Spinal cord (tissue), 10 donors: ENCODE results near the gene SYNC. TPM values are rescaled to one million over a fixed set of nuclear protein-coding genes. Genes with fewer than 3 reads are reported as not detected.
"Not testable (repeated sequence)": the region's sequence is repeated elsewhere in the genome, so short reads cannot be mapped to it uniquely, and the experiment has no call there.

Experiments used
- DNase-seq, 6 donors: peaks; one replicate each; pipeline versions ENCODE4 v3.0.0 to v3.0.0-alpha.2; 2013 to 2015; ENCODE audit warnings: low spot score in 6 of 6, low read depth in 4 of 6
- H3K27ac ChIP-seq: one replicate; pipeline ENCODE4 v1.5.1; 2013; ENCODE audit warnings: low read depth, low read length, control low read depth
- H3K27me3 ChIP-seq: one replicate; pipeline ENCODE4 v1.6.1; 2013; ENCODE audit warnings: low read length; ENCODE audit not compliant: control insufficient read depth, insufficient read depth
- H3K36me3 ChIP-seq: one replicate; pipeline ENCODE4 v1.6.1; 2013; ENCODE audit warnings: low read length; ENCODE audit not compliant: control insufficient read depth, insufficient read depth
- H3K4me1 ChIP-seq: one replicate; pipeline ENCODE4 v1.6.1; 2013; ENCODE audit warnings: low read length; ENCODE audit not compliant: control insufficient read depth, insufficient read depth
- H3K4me3 ChIP-seq: one replicate; pipeline ENCODE4 v1.5.1; 2013; ENCODE audit warnings: low read depth, low read length, control low read depth
- H3K9me3 ChIP-seq: one replicate; pipeline ENCODE4 v1.6.1; 2013; ENCODE audit warnings: low read length; ENCODE audit not compliant: control insufficient read depth, insufficient read depth
- WGBS: methylation state at CpG from one replicate; pipeline ENCODE4 v1.1.5; 2013; ENCODE audit warnings: missing lambda C conversion rate; ENCODE audit not compliant: insufficient coverage; 5-methylcytosine and 5-hydroxymethylcytosine counted together
- polyA plus RNA-seq, 2 donors: library from polyadenylated mRNA; unstranded; fragments of 120-200 nt; gene quantifications; one replicate each; pipeline ENCODE4 v1.2.1, GENCODE V29; 2013; ENCODE audit not compliant: insufficient read length in 2 of 2
- total RNA-seq, 2 donors: library from RNA; depleted of rRNA in 1 of 2; stranded (reverse); fragments of 120-200 nt in 1 of 2; fragments of >200 nt in 1 of 2; gene quantifications; one replicate each; pipeline versions ENCODE4 v1.2.3 to v1.2.4, GENCODE V29; 2013 to 2014
- donor health status: healthy.

Gene SYNC
- total and polyA plus RNA-seq, 4 donors: 6.0 to 17.2 (median 8.8) TPM

DNA sequence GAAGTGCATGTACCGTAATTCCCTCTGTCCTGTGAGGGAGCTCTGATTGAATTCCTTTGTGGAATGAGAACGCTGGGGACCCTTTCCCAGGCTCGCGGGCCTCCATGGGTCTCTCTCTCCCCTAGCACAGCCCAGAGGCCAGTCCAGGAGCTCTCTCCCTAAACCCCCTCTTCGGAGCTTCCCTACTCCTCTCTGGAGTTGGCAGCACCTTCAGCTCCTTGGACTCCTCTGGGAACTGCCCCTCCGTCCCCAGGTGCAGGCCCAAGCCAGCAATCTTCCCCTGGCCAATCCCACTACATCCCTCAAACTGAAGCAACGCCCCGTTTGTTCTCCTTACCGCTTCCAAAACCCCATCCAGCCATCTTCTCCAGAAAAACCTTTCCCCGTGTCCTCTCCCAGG is 10.5 kb upstream of the SYNC start:
- Histone ChIP-seq H3K4me1 (peaks cover 4% of the 10 kb centered on the region), H3K4me3 (no peak overlapping the region), H3K27me3 (no peaks in the 10 kb centered on the region), H3K36me3 (no peaks in the 10 kb centered on the region), H3K27ac (no peak overlapping the region), H3K9me3 (no peaks in the 10 kb centered on the region)
- no peak for DNase-seq
- WGBS: 85% methylated on average over 7 of the region's 10 CpGs

- H3K4me3 ChIP-seq, DNase-seq, H3K27me3 ChIP-seq, H3K36me3 ChIP-seq, H3K4me1 ChIP-seq, H3K27ac ChIP-seq, H3K9me3 ChIP-seq: not testable (repeated sequence)
- WGBS: 94% methylated on average over 2 of the region's 4 CpGs
Measured at GRCh38 chr1:32711221-32711620, 8.7 kb upstream of the SYNC start.

DNA sequence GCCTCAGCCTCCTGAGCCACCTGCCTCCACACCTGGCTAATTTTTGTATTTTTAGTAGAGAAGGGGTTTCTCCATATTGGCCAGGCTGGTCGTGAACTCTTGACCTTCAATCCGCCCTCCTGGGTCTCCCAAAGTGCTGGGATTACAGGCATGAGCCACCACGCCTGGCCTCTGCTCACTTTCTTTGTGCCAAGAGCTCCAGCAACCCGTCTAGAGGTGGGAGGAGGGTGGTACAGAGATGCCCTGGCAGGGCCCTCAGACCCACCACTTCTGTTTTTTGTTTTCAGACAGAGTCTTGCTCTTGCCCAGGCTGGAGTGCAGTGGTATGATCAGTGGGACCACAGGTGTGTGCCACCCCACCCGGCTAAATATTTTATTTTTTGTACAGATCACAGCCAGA is 6.9 kb upstream of the SYNC start:
- Histone ChIP-seq H3K9me3 (no peaks in the 10 kb centered on the region), H3K4me1 (peaks cover 3% of the 10 kb centered on the region), H3K27me3 (no peaks in the 10 kb centered on the region), H3K4me3 (no peak overlapping the region), H3K27ac (no peak overlapping the region), H3K36me3 (no peaks in the 10 kb centered on the region)
- no peak for DNase-seq
- WGBS: 75% methylated on average over 5 of the region's 5 CpGs

DNA sequence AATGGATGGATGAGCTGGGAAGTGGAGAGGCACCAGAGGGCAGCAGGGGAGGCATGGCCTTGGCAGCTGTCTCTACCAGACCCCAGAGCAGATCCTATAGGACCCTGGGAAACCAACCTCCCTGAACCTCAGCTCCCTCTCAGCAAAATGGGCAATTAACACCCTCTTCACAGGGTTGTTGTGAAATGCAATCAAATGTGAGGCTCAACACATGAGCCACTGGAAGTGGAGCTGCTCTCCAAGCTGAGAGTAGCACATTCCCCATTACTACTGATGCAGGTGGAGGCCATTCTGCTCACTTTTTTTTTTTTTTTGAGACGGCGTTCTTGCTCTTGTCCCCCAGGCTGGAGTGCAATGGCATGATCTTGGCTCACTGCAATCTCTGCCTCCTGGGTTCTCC is 6.5 kb upstream of the SYNC start:
- Histone ChIP-seq H3K36me3 (no peaks in the 10 kb centered on the region), H3K9me3 (no peaks in the 10 kb centered on the region), H3K4me1 (peaks cover 7% of the 10 kb centered on the region), H3K27ac (no peak overlapping the region), H3K27me3 (no peaks in the 10 kb centered on the region), H3K4me3 (no peak overlapping the region)
- no CpG with 5 or more reads among the region's 2 CpGs for WGBS
- DNase-seq: no peak

- peak in 1 of 6 donors; percentile 28 for DNase-seq
- Histone ChIP-seq H3K4me3 (no peak overlapping the region), H3K9me3 (no peaks in the 10 kb centered on the region), H3K27ac (peak overlapping the region; percentile 25), H3K27me3 (no peaks in the 10 kb centered on the region), H3K4me1 (peaks cover 30% of the 10 kb centered on the region), H3K36me3 (no peaks in the 10 kb centered on the region)
- WGBS: 67% methylated on average over 1 of the region's 1 CpG
Measured at GRCh38 chr1:32706491-32706890, 3.9 kb upstream of the SYNC start.

DNA sequence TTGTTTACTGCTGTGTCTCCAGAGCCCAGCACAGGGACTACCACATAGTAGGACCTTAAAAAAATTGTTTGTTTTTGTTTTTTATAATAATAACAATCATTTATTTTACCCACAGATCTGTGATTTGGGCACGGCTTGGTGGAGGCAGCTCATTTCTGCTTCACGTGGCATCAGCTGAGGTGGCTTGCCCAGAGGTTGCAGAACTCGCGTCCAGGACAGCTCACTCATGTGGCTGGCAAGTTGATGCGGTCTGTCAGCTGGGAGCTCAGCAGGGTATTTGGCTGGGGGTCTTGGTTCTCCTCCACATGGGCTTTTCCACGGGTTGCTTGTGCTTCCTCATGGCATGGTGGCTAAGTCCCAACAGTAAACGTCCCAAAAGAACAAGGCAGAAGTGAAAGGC is 2.9 kb upstream of the SYNC start:
- H3K4me3 ChIP-seq: no peak overlapping the region
- WGBS: 82% methylated on average over 7 of the region's 7 CpGs
- peaks cover 31% of the 10 kb centered on the region for H3K4me1 ChIP-seq
- DNase-seq: no peak
- H3K36me3 ChIP-seq: no peaks in the 10 kb centered on the region
- no peaks in the 10 kb centered on the region for H3K9me3 ChIP-seq
- no peak overlapping the region for H3K27ac ChIP-seq
- no peaks in the 10 kb centered on the region for H3K27me3 ChIP-seq

DNA sequence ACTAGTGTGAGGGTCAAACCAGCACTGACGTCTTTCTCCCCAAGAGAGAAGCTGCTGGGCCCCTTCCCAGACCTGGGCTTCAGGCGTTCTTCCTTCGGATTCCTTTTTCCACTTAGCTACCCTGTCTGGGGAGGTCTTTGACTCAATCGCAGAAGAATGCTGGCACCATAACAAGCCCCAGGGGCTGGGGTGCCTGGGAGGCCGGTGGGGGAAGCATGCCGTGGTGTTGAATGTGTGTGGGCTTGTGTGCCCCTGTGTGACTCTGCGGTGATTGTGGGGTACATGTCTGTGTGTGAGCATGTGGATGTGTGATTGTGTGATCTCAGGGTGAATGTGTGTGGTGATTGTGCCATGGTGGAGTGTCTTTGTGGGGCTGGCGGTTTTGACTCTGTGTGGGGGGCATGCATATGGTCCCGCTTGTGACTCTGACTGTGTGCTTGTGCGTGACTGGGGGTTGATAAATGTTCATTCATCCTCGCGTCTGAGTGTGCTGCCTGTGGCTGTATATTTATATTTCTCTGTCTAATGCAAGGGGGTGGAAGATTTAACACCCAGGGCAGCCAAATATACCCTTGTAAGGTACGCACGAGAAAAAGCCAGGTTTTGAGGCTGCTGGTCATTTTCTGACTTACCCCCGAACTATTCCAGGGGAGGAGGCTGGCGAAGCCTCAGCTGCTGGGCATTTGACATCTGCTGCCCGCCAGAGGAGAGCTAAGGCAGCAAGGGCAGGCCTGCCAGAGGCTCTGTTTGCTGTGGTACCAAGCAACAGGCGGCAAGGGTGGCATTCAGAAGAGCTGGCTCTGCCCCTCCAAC is 1.1 kb upstream of the SYNC start:
- WGBS: 43% methylated on average over 10 of the region's 18 CpGs
- Histone ChIP-seq H3K27ac (peak overlapping the region; percentile 58), H3K9me3 (no peaks in the 10 kb centered on the region), H3K4me1 (peaks cover 31% of the 10 kb centered on the region), H3K4me3 (peak overlapping the region; percentile 60), H3K36me3 (no peaks in the 10 kb centered on the region), H3K27me3 (no peaks in the 10 kb centered on the region)
- peak in 3 of 6 donors; percentile 17 to 62 (median 28) for DNase-seq

GRCh38 chr1:32701951-32702598 is 495 bp downstream of the SYNC start:
- WGBS: under 1% methylated on average over 25 of the region's 27 CpGs
- H3K27ac ChIP-seq: peak overlapping the region; percentile 15
- no peaks in the 10 kb centered on the region for H3K27me3 ChIP-seq
- H3K9me3 ChIP-seq: no peaks in the 10 kb centered on the region
- peak overlapping the region; percentile 51 for H3K4me3 ChIP-seq
- peak in 3 of 6 donors; percentile 14 to 72 (median 62) for DNase-seq
- H3K4me1 ChIP-seq: peaks cover 31% of the 10 kb centered on the region
- H3K36me3 ChIP-seq: no peaks in the 10 kb centered on the region

GRCh38 chr1:32701421-32701911 is 1.1 kb downstream of the SYNC start:
- 81% methylated on average over 3 of the region's 6 CpGs for WGBS
- H3K9me3 ChIP-seq: no peaks in the 10 kb centered on the region
- no peak for DNase-seq
- H3K27ac ChIP-seq: no peak overlapping the region
- H3K4me1 ChIP-seq: peaks cover 28% of the 10 kb centered on the region
- H3K36me3 ChIP-seq: no peaks in the 10 kb centered on the region
- no peak overlapping the region for H3K4me3 ChIP-seq
- H3K27me3 ChIP-seq: no peaks in the 10 kb centered on the region

- not testable (repeated sequence) for H3K4me1 ChIP-seq, H3K9me3 ChIP-seq, H3K4me3 ChIP-seq, H3K27ac ChIP-seq, H3K27me3 ChIP-seq, DNase-seq
- peaks cover 22% of the 10 kb centered on the region for H3K36me3 ChIP-seq
- WGBS: over 99% methylated on average over 8 of the region's 8 CpGs
Measured at GRCh38 chr1:32696996-32697395, 5.6 kb downstream of the SYNC start.
